ENCODE results near the gene ARID1A. TPM values are rescaled to one million over a fixed set of nuclear protein-coding genes. Genes with fewer than 3 reads are reported as not detected.

ARID1A gene
- total RNA-seq, 4 donors from 2014 or later = 43.4 to 72.0 (median 53.1) TPM

- Histone ChIP-seq H3K27ac (no peak overlapping the region), H3K4me3 (no peak overlapping the region), H3K27me3 (no peaks in the 10 kb centered on the region), H3K36me3 (peaks cover 0 to 10% (median 0%) of the 10 kb centered on the region in 4 donors), H3K9me3 (no peaks in the 10 kb centered on the region), H3K4me1 (peaks cover 4 to 45% (median 17%) of the 10 kb centered on the region in 4 donors)
- WGBS, 2 donors (ENCODE audit: low coverage in 1 of 2) = 69% methylated on average over 1 of the region's 1 CpG; no CpG with 5 or more reads in 1 of the 2 donors
- in situ Hi-C loops (cut with MboI; ENCODE audit: low pct_ligation_motif_present in 1 of 4, low pct_unique_long_range_greater_than_20kb in 1 of 4, low sequenced_read_pairs in 3 of 4) = no loop called here
- no peak for DNase-seq
- intact Hi-C loops (cut with DNase I; ENCODE audit: low total_unique reads) = no loop called here
- TF ChIP-seq EP300 (IDR thresholded peaks at IDR 0.05; ENCODE audit: low read depth) = no peak
Measured at GRCh38 chr1:26750428-26750827, 54.6 kb downstream of the ARID1A start.

GRCh38 chr1:26752519-26752918 lies 56.7 kb downstream of the ARID1A start:
- intact Hi-C loops (cut with DNase I; ENCODE audit: low total_unique reads) (no loop called here), in situ Hi-C loops (cut with MboI; ENCODE audit: low pct_ligation_motif_present in 1 of 4, low pct_unique_long_range_greater_than_20kb in 1 of 4, low sequenced_read_pairs in 3 of 4) (no loop called here)
- Histone ChIP-seq H3K4me3 (no peak overlapping the region), H3K27ac (no peak overlapping the region), H3K27me3 (no peaks in the 10 kb centered on the region), H3K9me3 (no peaks in the 10 kb centered on the region), H3K36me3 (peaks cover 0 to 3% (median 0%) of the 10 kb centered on the region in 4 donors), H3K4me1 (peaks cover 3 to 35% (median 16%) of the 10 kb centered on the region in 4 donors)
- no peak for DNase-seq
- 94 to 95% methylated on average over 2 to 4 of the region's 4 CpGs for WGBS, 2 donors (ENCODE audit: low coverage in 1 of 2)
- TF ChIP-seq POLR2AphosphoS5 (IDR thresholded peaks at IDR 0.05) (no peak), EP300 (IDR thresholded peaks at IDR 0.05; ENCODE audit: low read depth) (no peak), POLR2A (IDR thresholded peaks at IDR 0.05) (no peak), CTCF (IDR thresholded peaks at IDR 0.05) (no peak)

GRCh38 chr1:26754086-26754874 lies 58.5 kb downstream of the ARID1A start:
- Histone ChIP-seq H3K27me3 (no peaks in the 10 kb centered on the region), H3K27ac (no peak overlapping the region), H3K9me3 (no peaks in the 10 kb centered on the region), H3K36me3 (no peaks in the 10 kb centered on the region), H3K4me3 (no peak overlapping the region), H3K4me1 (peaks cover 0 to 25% (median 9%) of the 10 kb centered on the region in 4 donors)
- TF ChIP-seq EP300 (IDR thresholded peaks at IDR 0.05; ENCODE audit: low read depth) = no peak
- TF ChIP-seq POLR2AphosphoS5 (IDR thresholded peaks at IDR 0.05) = no peak
- no peak for TF ChIP-seq CTCF (IDR thresholded peaks at IDR 0.05)
- DNase-seq = no peak
- intact Hi-C loops (cut with DNase I; ENCODE audit: low total_unique reads) = no loop called here
- in situ Hi-C loops (cut with MboI; ENCODE audit: low pct_ligation_motif_present in 1 of 4, low pct_unique_long_range_greater_than_20kb in 1 of 4, low sequenced_read_pairs in 3 of 4) = no loop called here
- WGBS, 2 donors (ENCODE audit: low coverage in 1 of 2) = 84% methylated on average over 5 of the region's 5 CpGs; no CpG with 5 or more reads in 1 of the 2 donors

GRCh38 chr1:26758358-26758757 lies 62.5 kb downstream of the ARID1A start:
- Histone ChIP-seq H3K4me1 (peaks cover 0 to 15% (median 3%) of the 10 kb centered on the region in 4 donors), H3K27me3 (no peaks in the 10 kb centered on the region), H3K9me3 (no peaks in the 10 kb centered on the region), H3K27ac (no peak overlapping the region), H3K36me3 (peaks cover 0 to 30% (median 11%) of the 10 kb centered on the region in 4 donors), H3K4me3 (no peak overlapping the region)
- in situ Hi-C loops (cut with MboI; ENCODE audit: low pct_ligation_motif_present in 1 of 4, low pct_unique_long_range_greater_than_20kb in 1 of 4, low sequenced_read_pairs in 3 of 4) = no loop called here
- 99 to 100% methylated on average over 1 to 3 of the region's 3 CpGs for WGBS, 2 donors (ENCODE audit: low coverage in 1 of 2)
- TF ChIP-seq POLR2A (IDR thresholded peaks at IDR 0.05) = no peak
- TF ChIP-seq POLR2AphosphoS5 (IDR thresholded peaks at IDR 0.05) = no peak
- no peak for TF ChIP-seq EP300 (IDR thresholded peaks at IDR 0.05; ENCODE audit: low read depth)
- no peak for TF ChIP-seq CTCF (IDR thresholded peaks at IDR 0.05)
- intact Hi-C loops (cut with DNase I; ENCODE audit: low total_unique reads) = no loop called here
- DNase-seq = no peak
